T follicular helper cell (primary cell): ENCODE data around the gene MESP2.
"Not testable (repeated sequence)": the region's sequence is repeated elsewhere in the genome, so short reads cannot be mapped to it uniquely, and the experiment has no call there.

Source experiments
- DNase-seq: peaks from one replicate; pipeline ENCODE4 v3.0.0-alpha.2; 2020; ENCODE audit warnings: low read depth

MESP2 gene

DNA sequence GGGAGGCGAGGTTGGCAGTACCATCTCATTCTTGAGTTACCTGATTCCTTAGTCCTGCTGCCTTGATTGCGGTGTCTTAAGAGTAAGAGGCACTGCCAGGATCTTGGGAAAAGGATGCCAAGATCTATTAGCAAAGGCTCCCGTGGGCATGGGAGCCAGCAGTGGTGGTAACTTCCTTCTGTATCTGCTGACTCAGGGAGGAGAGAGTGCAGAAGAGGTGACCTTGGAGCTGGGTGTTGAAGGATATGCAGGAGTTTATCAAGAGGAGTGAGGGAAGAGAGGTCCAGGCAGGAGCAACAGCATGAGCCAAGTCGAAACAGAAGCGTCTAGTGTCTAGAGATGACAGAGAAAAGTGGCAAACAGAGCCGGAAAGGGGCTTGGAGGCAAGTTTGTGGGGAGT, 4.5 kb downstream of the MESP2 start:
- DNase-seq: no peak

DNA sequence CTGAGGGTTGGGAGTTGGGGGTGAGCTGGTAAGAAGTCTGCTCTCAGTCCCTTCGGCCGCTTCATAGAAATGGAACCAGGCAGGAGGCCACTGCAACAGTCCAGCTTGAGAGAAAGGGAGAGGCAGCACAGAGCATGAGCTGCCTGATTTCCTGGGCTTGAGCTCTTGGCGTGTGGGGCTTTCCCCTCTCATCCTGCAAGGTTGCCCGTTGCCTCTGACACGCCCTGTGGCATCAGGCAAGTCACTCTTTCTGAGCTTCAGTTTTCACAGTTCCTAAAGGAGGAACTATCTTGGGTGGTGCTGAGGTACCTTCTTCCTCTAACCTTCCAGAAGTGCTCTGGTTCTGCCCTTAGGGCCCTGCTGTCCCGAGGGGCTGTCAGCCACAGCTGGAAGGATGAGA, 4.9 kb downstream of the MESP2 start:
- DNase-seq: no peak

DNA sequence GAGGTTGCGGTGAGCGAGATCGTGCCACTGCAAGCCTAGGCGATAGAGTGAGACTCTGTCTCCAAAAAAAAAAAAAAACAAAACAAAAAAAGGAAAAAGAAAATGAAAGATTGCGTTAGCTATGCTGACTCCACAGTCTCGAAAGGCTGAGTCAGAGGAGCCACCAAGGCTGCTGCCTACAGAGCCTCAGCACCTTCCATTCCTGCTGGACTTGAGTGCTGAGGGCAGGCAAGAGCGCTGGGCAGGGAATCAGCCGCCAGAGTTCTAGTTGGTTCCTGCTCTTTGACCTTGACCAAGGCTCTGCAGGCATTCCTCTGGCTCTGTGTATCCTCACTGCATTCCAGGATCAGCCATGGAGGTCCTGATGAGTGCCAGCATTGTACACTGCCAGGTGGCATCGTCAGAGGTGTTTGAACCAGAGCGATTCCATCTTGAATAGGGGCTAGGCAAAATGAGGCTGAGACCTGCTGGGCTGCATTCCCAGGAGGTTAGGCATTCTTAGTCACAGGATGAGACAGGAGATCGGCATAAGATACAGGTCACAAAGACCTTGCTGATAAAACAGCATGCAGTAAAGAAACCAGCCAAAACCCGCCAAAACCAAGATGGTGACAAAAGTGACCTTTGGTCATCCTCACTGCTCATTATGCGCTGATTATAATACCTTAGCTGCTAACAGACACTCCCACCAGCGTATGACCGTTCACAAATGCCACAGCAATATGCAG, 5.9 kb downstream of the MESP2 start:
- no peak for DNase-seq

DNA sequence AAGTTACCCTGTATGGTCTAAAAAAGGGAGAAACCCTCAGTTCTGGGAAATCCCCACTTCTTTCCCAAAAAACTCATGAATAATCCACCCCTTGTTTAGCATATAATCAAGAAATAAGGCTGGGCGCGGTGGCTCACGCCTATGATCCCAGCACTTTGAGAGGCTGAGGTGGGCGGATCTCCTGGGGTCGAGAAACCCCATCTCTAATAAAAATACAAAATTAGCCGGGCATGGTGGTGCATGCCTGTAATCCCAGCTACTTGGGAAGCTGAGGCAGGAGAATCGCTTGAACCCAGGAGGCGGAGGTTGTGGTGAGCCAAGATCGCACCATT, 6.5 kb downstream of the MESP2 start:
- DNase-seq: not testable (repeated sequence)

DNA sequence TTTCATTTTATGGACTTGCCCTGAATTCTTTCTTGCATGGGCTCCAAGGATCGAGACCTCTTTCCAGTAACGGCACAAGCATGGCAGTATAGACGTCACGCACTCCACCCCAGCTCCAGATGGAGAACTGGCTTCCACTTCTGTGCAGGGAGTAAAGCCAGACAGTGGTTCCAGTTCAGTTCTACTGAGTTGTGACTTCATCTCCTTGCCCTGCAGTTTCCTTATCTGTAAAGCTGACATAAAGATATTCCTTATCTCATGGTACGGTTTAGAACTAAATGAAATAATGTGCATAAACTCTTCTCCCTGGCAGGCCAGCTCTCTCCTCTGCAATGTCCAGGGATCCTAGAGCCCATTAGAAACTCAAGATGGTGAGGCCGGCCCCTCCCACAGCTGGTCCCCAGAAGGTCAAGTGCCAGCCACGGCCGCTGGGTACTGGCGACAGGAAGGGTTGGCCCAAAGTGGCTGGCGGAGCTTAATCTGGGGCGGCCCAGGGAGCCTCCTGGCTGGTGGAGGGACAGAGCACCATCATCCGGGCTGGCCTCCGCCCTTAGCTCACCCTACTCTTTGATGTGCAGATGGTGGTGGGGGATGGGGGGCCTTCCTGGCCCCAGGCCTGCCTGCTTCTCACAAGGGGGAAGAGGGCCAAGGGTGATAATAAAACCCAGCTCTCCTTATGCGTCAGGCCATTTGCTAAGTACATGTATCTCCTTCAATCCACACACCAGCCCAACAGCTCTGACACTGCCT, 7.2 kb downstream of the MESP2 start:
- no peak for DNase-seq

DNA sequence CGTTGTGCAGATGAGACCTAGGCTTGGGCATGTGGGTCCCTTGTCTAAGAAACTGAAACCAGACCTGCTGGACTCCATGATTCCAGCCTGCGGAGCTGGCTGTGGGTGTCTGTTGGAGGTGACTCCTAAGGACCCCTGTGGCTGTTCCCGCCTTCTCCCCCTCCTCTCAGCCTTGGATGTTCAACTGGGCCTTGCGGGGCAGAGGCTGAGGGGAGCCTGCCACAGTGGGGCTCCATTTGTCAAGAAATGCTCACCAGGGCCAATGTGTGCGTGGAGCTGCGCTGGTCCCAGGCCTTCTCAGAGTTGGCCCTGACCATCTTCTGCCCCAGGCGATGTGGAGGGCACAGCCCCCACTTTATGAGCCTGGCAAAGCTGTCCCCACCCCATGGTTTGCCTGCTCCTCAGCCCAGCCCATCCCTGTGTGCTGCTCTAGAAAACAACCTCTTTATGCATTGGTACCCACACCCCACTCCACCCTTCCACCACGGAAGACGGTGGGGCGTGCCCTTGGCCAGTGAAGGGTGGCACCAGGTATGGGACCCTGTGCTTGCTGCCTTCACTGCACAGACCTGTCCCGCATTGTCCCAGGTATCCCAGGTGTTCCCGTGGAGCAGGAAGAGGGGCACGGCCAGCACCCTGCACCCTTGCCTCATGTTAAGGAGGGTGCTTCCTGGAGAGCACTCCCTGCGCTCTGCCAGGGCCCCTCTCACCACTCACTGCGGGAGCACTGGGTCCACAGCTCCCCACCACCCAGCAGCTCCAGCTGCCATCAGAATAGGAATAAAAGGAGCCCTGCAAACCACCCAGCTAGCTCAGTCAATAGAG, 7.9 kb downstream of the MESP2 start:
- DNase-seq: no peak

DNA sequence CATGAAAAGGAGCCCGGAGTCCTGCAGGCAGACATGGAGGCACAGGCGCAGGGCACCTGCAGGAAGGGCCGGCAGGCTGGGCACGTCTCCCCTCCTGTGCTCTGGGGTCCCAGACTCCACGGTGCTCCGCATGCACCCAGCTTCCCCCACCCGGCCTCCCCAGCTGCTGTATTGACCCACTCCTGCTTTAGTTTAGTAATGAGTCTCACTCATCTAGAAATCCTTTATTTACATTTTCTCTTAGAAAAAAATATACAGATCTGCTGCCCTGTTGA, 8.5 kb downstream of the MESP2 start:
- no peak for DNase-seq

DNA sequence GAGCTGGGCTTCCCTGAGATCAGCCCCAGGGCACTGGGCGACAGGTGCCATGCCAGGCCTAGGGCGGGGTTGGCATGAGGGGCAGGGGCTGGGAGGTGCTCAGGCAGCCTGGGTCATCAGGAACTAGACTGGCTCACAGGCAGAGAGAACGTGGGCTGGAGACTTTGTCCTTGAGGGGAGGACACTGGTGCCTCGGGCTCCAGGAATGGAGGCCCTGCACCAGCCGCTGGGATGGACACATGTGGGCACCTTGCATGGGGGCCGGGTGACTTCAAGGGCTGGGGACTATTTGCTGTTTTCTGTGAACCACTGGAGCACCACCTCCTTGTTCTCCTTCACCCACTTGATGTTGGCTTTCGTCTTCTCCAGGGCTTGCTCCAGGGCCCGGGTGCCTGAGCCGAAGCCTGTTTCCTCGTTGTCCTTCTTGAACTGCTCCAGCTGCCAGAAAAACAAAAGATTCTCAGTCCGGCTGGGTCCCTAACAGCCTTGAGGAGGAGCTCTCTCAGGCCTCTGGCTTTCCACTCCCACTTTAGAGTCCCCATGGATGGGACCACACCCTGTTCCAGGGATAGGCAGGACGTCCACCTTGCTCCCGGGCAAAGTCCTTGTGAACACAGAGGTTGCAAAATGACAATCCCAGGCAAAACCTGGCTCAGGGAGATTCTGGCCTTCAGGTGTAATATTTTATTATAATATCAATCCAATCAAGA, 9.1 kb downstream of the MESP2 start:
- DNase-seq: no peak

DNA sequence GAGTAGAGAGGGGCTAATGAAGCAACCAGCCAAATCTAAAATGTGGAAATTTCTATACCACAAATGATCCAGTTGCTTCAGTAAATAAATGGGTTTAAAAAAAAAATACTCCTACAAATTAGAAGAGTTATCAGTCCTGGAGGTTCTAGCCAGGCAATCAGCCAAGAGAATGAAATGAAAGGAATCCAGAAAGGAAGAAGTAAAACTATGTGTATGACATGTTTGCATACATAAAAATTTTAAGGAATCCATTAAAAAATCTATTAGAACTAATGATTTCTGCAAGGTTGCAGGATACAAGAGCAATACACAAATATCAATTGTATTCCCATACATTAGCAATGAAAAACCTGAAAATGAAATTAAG, 9.6 kb downstream of the MESP2 start:
- DNase-seq: no peak

DNA sequence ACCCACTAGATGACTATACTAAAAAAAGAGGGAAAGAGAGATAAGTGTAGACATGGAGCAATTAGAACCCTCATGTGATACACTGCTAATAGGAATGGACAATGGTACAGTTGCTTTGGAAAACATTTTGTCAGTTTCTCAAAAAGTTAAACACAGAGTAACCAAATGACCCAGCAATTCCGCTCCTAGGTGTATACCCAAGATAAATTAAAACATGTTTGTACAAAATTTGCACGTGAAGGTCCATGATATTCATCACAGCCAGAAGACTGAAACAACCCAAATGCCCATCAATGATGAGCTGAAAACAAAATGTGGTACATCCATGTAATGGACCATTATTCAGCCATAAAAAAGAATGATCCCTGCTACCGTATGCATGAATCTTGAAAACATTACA, 11.8 kb downstream of the MESP2 start:
- no peak for DNase-seq

DNA sequence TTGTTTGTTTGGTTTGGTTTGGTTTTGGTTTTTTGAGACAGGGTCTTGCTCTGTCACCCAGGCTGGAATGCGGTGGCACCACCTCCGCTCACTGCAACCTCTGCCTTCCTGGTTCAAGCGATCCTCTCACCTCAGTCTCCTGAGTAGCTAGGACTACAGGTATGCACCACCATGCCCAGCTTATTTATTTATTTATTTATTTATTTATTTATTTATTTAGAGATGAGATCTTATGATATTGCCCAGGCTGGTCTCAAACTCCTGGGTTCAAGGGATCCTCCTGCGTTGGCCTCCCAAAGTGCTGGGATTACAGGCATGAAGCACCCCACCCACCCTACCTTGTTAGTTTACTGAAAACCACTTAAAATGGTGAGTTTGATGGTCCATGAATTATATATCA, 12.5 kb downstream of the MESP2 start:
- not testable (repeated sequence) for DNase-seq

DNA sequence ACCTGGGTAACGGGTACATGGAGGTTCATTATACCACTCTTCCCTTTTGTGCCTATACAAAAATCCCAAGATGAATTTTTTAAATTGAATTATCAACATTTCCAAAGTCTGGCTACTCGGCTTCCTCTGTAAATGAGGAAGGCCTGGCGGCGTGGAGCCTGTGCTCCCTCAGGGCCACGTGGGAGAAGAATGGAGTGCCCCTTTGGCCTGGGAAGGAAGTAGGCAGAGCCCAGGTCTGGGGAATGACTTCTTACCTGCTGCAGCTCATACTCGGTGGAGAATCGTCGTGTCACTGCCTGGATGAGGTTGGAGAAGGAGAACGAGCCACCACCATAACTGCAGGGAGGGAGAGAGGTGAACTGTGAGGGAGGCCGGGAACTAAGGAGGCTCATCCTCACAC, 14.1 kb downstream of the MESP2 start:
- no peak for DNase-seq

DNA sequence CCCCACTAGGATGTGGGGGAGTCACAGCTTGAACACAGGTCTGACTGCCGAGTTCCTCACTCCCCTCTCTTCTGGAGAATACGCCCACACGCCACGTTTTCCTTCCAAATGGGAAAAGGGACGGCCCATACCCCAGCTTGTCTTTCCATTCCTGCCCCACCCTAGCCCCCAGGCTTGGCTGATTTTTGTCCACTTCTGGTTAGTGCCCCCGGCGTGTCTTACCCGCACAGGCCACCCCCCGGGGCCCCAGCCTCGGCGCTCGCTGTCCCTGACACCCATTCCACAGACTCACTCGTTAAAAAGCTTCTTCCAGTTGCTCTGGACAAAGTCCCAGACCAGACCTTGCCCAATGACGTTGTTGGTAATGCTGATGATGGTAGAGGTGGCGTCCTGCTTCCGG, 14.5 kb downstream of the MESP2 start:
- DNase-seq: no peak

DNA sequence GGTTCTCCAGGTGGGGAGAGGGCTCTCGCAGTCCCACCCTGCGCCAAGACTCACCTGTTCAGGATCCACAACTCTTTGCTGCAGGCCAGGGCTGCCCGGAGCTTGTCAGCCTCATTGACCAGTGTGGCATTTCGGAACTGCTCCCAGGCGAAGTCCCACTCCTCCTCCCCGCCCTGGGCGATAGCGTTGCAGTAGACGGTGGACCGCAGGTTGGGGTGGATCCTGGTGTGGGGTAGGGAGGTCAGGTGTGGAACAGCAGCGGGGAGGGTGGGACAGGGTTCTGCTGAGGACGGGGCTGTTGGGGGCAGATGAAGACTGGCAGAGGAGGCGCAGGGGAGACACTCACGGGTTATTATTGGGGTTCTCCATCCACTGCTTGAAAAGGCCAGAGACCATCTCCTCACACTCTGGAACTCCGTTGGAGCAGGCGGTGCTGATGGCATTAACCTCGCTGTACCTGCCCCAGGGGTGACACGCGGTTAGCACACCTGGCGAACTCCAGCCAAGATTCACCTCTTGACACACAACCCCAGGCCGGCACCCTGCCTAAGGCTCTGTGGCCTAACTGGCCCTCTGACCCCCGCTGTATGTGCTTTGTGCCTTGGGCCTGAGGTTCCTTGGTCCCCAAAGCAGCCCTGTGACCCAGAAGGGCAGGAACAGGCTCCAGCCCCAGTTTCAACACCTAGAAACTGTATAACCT, 16.1 kb downstream of the MESP2 start:
- DNase-seq: no peak

DNA sequence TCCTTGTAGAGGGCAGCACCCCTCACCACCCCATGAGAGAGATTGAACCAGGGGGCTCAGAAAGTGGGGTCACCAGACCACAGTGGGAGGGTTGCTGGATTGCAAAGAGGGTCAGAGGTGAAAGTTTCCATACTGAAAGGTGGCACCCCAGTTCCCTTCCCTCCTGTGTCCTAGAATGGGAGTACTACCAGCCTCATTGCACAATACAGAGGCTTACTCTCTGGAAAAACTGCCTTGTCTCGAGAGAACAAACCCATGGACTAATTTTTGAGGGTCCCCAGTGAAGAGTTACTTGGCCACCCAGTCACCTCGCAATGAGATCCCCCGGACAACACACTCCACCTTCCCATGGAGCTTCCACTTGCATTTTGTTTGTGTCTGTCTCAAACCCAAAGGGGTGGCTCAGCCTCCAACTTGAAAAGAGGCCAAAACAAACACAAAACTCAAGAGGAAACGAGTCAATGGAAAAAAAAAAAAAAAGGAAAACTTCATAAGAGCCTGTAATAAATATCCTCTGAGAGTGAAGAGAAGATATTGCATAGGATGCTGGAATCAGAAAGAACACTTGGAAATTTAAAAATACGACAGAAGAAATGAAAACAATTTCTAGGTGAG, 18.6 kb downstream of the MESP2 start:
- DNase-seq: no peak

DNA sequence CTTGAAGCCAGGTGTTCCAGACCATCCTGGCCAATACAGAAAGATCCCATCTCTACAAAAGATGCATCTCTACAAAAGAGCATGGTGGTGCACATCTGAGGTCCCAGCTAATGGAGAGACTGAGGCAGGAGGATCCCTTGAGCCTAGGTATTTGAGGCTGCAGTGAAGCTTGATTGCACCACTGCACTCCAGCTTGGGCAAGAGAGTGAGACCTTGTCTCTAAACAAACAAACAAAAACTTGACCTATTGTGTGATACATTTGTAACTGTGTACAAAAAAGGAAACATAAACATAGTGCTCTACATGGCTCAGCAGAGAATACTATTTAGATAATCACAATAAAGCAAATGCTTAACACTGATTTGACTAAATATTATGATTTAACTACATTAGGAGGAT, 19.9 kb downstream of the MESP2 start:
- no peak for DNase-seq

DNA sequence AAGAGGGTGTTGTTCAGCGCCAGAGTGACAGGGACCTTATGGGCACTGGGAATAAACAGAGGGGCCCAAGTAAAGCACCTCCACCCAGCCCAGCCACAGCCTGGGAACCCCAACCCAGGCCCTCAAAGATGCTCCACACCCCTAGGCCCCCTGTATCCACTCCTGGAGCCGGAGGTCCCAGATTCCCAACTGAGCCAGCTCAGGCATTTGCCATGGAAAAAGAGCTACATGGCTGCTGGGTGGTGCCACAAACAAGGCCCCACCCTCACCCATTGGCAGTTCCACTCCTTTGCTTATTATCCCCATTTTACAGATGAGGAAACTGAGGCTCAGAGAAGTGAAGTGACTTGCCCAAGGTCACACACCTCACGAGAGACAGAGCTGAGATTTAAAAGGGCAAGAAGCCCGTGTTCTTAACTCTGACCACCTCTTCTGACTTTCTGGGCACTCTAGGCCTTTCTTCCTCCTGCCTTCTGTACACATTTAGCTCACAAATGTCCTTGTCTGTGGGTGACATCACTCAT, 21.6 kb downstream of the MESP2 start:
- DNase-seq: no peak

DNA sequence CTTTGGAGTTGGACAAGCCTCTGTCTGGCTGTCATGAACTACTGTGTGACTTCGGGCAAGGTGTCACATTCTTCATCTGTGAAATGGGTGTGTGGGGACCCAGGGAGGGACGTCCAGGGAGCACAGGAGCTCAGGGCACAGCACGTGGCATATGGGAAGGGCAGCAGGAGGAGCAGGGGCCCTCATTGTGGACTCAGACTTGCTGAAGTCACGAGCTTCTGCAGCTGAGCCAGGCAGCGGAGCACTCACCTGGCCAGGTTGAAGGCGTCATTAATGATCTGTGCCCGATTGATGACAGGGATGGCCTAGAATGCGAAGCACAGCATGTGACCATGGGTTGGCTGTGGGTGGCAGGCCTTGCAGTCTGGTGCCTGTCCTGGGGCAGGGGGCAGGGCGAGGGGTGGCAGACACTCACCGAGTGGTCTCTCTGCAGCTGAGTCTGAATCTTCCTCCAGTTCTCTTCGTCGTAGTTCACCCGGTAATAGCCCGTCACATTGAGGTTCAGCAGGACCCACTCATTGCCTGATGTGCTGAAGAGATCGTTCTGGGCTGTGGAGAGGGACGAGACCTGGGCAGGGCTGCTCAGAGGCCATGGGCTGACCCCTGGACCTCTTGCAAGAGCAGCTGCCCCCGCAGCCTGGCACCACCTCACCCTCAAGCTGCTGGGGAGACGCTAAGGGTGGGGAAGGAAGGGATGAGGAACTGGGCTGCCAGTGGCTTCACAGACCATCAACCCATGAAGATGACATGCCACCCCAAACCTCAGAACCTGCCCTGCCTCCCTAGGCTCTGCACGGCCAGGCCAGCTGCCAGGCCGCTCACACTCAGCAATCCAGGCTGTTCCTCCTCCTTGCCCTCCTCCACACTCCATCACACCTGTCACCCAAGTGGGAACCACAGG, 23.1 kb downstream of the MESP2 start:
- DNase-seq: no peak

DNA sequence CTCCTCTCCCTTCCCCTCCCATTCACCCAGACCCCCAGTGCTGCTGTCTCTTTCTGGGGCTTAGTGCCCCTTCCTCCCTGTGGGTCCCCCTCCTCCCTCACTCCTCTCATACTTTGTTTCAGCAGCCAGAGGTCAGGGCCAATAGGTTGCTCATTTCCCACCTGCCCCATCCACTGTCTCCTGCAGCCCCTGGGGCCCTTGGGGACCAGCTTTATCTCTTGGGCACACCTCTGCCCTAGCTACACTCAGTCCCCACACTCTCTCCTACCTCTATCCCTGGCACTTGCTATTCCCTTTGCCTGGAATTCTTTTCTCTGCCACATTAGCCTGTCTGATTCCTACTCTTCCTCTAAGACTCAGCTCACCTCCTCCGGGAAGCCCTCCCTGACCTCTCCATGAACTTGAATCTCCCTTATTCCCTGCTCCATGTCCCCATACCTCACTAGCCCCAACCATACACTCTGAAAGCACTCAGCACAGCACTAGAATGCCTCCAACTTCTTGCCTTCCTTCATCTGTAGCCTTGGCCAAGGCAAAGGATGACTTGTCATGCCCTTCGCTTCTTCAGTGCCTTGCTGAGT, 23.9 kb downstream of the MESP2 start:
- no peak for DNase-seq
